Fibroblast of lung (primary cell): ENCODE data around the gene RYR1. TPM values are rescaled to one million over a fixed set of nuclear protein-coding genes. Genes with fewer than 3 reads are reported as not detected.

Experiments
- DNase-seq, 2 donors: peaks; one replicate each; pipeline versions ENCODE4 v3.0.0 to v3.0.0-alpha.2; 2010; ENCODE audit warnings: low read depth in 2 of 2
- H2AFZ ChIP-seq: 2 replicates; pipeline ENCODE4 v1.5.1; 2012; ENCODE audit warnings: low read length, control low read depth, inconsistent platforms
- H3K27ac ChIP-seq: 2 replicates; pipeline ENCODE4 v1.5.1; 2011; ENCODE audit warnings: low read length, control low read depth; ENCODE audit not compliant: insufficient read depth
- H3K27me3 ChIP-seq: 2 replicates; pipeline ENCODE4 v1.5.1; 2011; ENCODE audit warnings: mild to moderate bottlenecking, low read length; ENCODE audit not compliant: control insufficient read depth, insufficient read depth
- H3K36me3 ChIP-seq: 2 replicates; pipeline ENCODE4 v1.5.1; 2011; ENCODE audit warnings: low read length; ENCODE audit not compliant: control insufficient read depth, insufficient read depth
- H3K4me1 ChIP-seq: 2 replicates; pipeline ENCODE4 v1.5.1; 2011; ENCODE audit warnings: low read length; ENCODE audit not compliant: control insufficient read depth, insufficient read depth; ENCODE audit errors: extremely low read depth
- H3K4me2 ChIP-seq: 2 replicates; pipeline ENCODE4 v1.5.1; 2011; ENCODE audit warnings: low read length, control low read depth; ENCODE audit not compliant: insufficient read depth; ENCODE audit errors: extremely low read depth
- H3K4me3 ChIP-seq, 4 experiments: fragments of 200-600 bp in 1 of 4; sonication (generic) in 1 of 4; replicated peaks in 1 of 4; 2 replicates each; pipeline ENCODE4 v1.5.1; 2011 to 2016; ENCODE audit warnings: low read length in 4 of 4, low read depth in 3 of 4, mild to moderate bottlenecking in 3 of 4, control low read depth in 2 of 4, inconsistent platforms in 1 of 4, mixed read lengths in 1 of 4; ENCODE audit not compliant: insufficient read depth in 1 of 4; ENCODE audit errors: control extremely low read depth in 1 of 4
- H3K79me2 ChIP-seq: 2 replicates; pipeline ENCODE4 v1.5.1; 2012; ENCODE audit warnings: mild to moderate bottlenecking, low read length, inconsistent platforms; ENCODE audit not compliant: control insufficient read depth, insufficient read depth
- H3K9ac ChIP-seq: 2 replicates; pipeline ENCODE4 v1.5.1; 2011; ENCODE audit warnings: mild to moderate bottlenecking, low read length, control low read depth; ENCODE audit not compliant: insufficient read depth
- H3K9me3 ChIP-seq: 2 replicates; pipeline ENCODE4 v1.5.1; 2012; ENCODE audit warnings: low read depth, low read length; ENCODE audit not compliant: control insufficient read depth, insufficient read depth
- H4K20me1 ChIP-seq: 2 replicates; pipeline ENCODE4 v1.5.1; 2011; ENCODE audit warnings: low read length; ENCODE audit not compliant: control insufficient read depth, insufficient read depth; ENCODE audit errors: extremely low read depth
- EZH2 ChIP-seq: IDR thresholded peaks from 2 replicates; pipeline ENCODE4 v1.5.1; 2012; ENCODE audit warnings: low read length, control low read depth, mild to moderate bottlenecking; ENCODE audit errors: missing control alignments
- polyA plus RNA-seq, 2 donors: library from polyadenylated mRNA; depleted of rRNA in 1 of 2; stranded (reverse) in 1 of 2; unstranded in 1 of 2; fragments of >200 nt; gene quantifications; 2 replicates each; pipeline ENCODE4 v1.2.1, GENCODE V29; 2011 to 2012; ENCODE audit warnings: missing spikeins in 1 of 2
- total RNA-seq: library from RNA; depleted of rRNA; stranded (reverse); fragments of >200 nt; gene quantifications from 2 replicates; pipeline ENCODE4 v1.2.1, GENCODE V29; 2014
- TF ChIP-seq, protein P1 (sequence below), 2 donors: IDR thresholded peaks in 1 of 2; conservative IDR thresholded peaks in 1 of 2; 1 replicate in 1 of 2; 2 replicates in 1 of 2; pipeline ENCODE4 v1.5.1; 2011 to 2012; ENCODE audit warnings: low read length in 2 of 2, control low read depth in 1 of 2, inconsistent platforms in 1 of 2, low read depth in 1 of 2, mild to moderate bottlenecking in 1 of 2

Gene RYR1
- total and polyA plus RNA-seq, 2 donors (not counting 1 experiment from before 2014, with no cell fraction given): under 0.01 TPM

GRCh38 chr19:38412491-38412890 lies 21.0 kb upstream of the RYR1 start:
- Histone ChIP-seq H3K27me3 (no peaks in the 10 kb centered on the region), H2AFZ (no peak overlapping the region), H3K4me1 (no peaks in the 10 kb centered on the region), H3K9ac (no peak overlapping the region), H3K9me3 (no peaks in the 10 kb centered on the region), H4K20me1 (no peaks in the 10 kb centered on the region), H3K4me3 (no peak overlapping the region), H3K4me2 (no peak overlapping the region), H3K27ac (no peak overlapping the region), H3K36me3 (no peaks in the 10 kb centered on the region), H3K79me2 (no peaks in the 10 kb centered on the region)
- TF ChIP-seq, protein P1, sequence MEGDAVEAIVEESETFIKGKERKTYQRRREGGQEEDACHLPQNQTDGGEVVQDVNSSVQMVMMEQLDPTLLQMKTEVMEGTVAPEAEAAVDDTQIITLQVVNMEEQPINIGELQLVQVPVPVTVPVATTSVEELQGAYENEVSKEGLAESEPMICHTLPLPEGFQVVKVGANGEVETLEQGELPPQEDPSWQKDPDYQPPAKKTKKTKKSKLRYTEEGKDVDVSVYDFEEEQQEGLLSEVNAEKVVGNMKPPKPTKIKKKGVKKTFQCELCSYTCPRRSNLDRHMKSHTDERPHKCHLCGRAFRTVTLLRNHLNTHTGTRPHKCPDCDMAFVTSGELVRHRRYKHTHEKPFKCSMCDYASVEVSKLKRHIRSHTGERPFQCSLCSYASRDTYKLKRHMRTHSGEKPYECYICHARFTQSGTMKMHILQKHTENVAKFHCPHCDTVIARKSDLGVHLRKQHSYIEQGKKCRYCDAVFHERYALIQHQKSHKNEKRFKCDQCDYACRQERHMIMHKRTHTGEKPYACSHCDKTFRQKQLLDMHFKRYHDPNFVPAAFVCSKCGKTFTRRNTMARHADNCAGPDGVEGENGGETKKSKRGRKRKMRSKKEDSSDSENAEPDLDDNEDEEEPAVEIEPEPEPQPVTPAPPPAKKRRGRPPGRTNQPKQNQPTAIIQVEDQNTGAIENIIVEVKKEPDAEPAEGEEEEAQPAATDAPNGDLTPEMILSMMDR (conservative IDR thresholded peaks at IDR 0.05 in 1 of 2, IDR thresholded peaks at IDR 0.05 in 1 of 2; ENCODE audit: low read depth in 1 of 2, low read length in 2 of 2): no peak
- TF ChIP-seq EZH2: no peak
- no peak for DNase-seq

GRCh38 chr19:38412961-38413360 lies 20.5 kb upstream of the RYR1 start:
- H3K4me3 ChIP-seq: no peak overlapping the region
- TF ChIP-seq, protein P1 (conservative IDR thresholded peaks at IDR 0.05 in 1 of 2, IDR thresholded peaks at IDR 0.05 in 1 of 2; ENCODE audit: low read depth in 1 of 2, low read length in 2 of 2): no peak
- TF ChIP-seq EZH2: no peak
- H2AFZ ChIP-seq: no peak overlapping the region
- H3K79me2 ChIP-seq: no peaks in the 10 kb centered on the region
- H3K4me2 ChIP-seq: no peak overlapping the region
- H3K4me1 ChIP-seq: no peaks in the 10 kb centered on the region
- no peaks in the 10 kb centered on the region for H4K20me1 ChIP-seq
- H3K36me3 ChIP-seq: no peaks in the 10 kb centered on the region
- H3K27me3 ChIP-seq: peaks cover 3% of the 10 kb centered on the region
- no peaks in the 10 kb centered on the region for H3K9me3 ChIP-seq
- no peak overlapping the region for H3K27ac ChIP-seq
- no peak for DNase-seq
- H3K9ac ChIP-seq: no peak overlapping the region

DNA sequence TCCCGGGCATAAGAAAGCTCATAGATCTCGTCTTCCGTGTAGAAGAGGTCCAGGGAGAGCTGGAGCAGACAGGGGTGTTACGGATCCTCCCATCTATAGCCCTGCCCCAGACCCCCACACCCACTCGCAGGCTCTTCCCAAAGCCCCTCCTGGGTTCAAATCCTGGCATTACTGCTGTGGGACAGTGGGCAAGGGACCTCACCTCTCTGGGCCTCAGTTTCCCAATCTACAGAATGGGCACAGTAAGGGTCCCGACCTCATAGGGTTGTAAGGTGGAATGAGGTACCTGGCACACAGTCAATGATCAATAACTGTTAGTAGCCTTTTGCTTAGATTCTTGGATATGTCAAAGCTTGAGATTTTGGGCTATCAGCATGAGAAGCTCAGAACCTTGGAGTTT lies 20.1 kb upstream of the RYR1 start:
- no peak overlapping the region for H3K4me2 ChIP-seq
- H3K36me3 ChIP-seq: no peaks in the 10 kb centered on the region
- no peak overlapping the region for H3K4me3 ChIP-seq
- H2AFZ ChIP-seq: no peak overlapping the region
- no peaks in the 10 kb centered on the region for H3K4me1 ChIP-seq
- H3K9me3 ChIP-seq: no peaks in the 10 kb centered on the region
- H3K27ac ChIP-seq: no peak overlapping the region
- no peak overlapping the region for H3K9ac ChIP-seq
- peaks cover 7% of the 10 kb centered on the region for H3K27me3 ChIP-seq
- no peaks in the 10 kb centered on the region for H3K79me2 ChIP-seq
- DNase-seq: no peak
- no peak for TF ChIP-seq EZH2
- TF ChIP-seq, protein P1 (conservative IDR thresholded peaks at IDR 0.05 in 1 of 2, IDR thresholded peaks at IDR 0.05 in 1 of 2; ENCODE audit: low read depth in 1 of 2, low read length in 2 of 2): no peak
- no peaks in the 10 kb centered on the region for H4K20me1 ChIP-seq
